Epithelial cell of prostate (primary cell): ENCODE data around the gene ABCC12.
"Not testable (repeated sequence)": the region's sequence is repeated elsewhere in the genome, so short reads cannot be mapped to it uniquely, and the experiment has no call there.

Experiments
- DNase-seq: peaks from one replicate; pipeline ENCODE4 v3.0.0-alpha.2; 2011; ENCODE audit warnings: low read depth, low spot score
- H3K27ac ChIP-seq: fragments of 450-650 bp; 2 replicates; pipeline ENCODE4 v1.5.1; 2017; ENCODE audit warnings: mild to moderate bottlenecking

The ABCC12 gene

DNA sequence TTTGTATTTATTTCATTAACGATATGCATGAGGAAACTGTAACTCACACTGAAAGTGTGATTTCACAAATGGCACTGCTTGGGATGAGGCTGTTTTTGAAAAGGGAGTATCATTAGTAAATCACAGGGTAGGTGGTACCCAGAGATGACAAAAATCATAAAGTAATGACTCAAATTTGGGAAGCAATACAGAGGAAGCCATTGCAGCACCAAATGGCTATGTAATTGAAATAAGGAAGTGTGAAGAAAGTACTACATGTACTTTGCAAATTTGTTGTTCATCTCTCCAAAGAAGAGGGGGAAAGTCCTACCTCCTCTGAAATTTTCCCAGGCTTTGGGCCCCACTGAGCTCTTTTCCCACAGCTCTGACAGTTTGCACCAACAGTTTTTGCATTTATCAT, 12.3 kb upstream of the ABCC12 start:
- DNase-seq = no peak
- no peak overlapping the region for H3K27ac ChIP-seq

DNA sequence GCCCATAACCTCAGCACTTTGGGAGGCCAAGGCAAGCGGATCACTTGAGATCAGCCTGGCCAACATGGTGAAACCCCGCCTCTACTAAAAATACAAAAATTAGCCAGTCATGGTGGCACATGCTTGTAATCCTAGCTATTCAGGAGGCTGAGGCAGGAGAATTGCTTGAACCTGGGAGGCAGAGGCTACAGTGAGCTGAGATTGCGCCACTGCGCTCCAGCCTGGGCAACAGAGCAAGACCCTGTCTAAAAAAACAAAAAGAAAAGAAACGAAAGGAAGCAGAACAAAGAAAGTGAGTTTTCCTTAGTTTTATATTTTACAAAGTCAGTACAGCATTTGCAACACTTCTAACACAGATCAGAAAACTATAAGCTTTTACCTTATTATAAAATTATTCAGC, 10.8 kb upstream of the ABCC12 start:
- not testable (repeated sequence) for DNase-seq, H3K27ac ChIP-seq

- no peak for DNase-seq
- no peak overlapping the region for H3K27ac ChIP-seq
These were observed 10.3 kb upstream of the ABCC12 start for GRCh38 chr16:48165961-48166578.

GRCh38 chr16:48164907-48165715, 9.3 kb upstream of the ABCC12 start:
- DNase-seq = no peak

GRCh38 chr16:48162839-48163410, 7.1 kb upstream of the ABCC12 start:
- no peak for DNase-seq
- H3K27ac ChIP-seq = no peak overlapping the region

More at GRCh38 chr16:48164907-48165715, 9.3 kb upstream of the ABCC12 start:
- H3K27ac ChIP-seq = peak overlapping the region; percentile 7

GRCh38 chr16:48161906-48162305, 6.1 kb upstream of the ABCC12 start:
- no peak overlapping the region for H3K27ac ChIP-seq
- DNase-seq = no peak

DNA sequence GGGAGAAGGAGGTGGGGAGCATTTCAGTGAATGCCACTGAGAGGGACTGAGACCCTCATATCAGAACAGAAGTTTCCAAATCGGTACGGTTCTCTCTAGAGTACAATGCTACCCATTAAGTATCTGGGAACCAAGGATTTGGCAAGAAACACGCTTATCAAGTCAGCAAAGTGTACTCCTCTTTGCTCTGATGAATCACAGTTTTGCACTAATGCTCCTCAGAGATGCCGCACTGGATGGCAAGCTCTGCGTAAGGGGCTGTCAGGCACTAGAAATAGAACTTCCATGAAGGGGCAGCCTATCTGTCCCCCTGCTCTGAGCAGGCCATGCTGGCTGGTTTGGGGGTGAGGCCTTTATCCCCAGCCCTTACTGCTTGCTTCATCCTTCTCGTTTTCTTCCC, 4.8 kb upstream of the ABCC12 start:
- H3K27ac ChIP-seq = no peak overlapping the region
- no peak for DNase-seq

DNA sequence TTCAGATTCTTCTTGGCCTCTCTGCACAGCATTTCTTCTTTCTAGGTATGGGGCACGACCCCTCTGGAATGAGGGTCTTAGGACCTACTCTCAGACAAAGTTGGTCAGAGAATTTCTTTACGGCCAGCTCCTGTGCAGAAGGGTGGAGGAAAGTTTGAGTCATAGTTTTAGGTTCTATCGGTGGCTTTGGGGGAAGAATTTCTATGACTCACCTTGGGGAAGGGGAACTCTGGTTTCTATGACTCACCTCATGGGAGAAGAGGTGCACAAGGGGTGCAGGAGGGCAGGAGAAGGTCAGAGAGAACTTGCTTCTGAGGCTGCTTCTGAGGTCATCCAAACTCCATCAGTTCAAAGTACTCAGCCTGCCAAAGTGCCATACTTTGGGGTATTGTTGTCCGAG, 2.5 kb upstream of the ABCC12 start:
- peak; percentile 57 for DNase-seq

DNA sequence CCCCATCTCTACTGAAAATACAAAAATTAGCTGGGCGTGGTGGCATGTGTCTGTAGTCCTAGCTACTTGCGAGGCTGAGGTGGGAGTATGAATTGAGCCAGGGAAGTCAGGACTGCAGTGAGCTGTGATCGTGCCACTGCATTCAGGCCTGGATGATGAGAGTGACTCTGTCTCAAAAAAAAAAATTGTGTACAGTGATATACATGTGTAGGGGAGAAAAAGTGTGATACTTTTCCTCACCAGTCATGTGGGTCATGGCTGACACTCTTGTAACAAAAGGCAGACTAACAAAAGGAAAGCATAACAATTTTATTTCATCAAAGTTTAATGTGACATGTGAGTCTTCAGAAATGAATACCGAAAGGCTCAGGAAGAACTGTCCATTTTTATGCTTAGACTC, 2.0 kb upstream of the ABCC12 start:
- no peak overlapping the region for H3K27ac ChIP-seq
- no peak for DNase-seq

More for the DNA sequence above, 2.5 kb upstream of the ABCC12 start:
- no peak overlapping the region for H3K27ac ChIP-seq

DNA sequence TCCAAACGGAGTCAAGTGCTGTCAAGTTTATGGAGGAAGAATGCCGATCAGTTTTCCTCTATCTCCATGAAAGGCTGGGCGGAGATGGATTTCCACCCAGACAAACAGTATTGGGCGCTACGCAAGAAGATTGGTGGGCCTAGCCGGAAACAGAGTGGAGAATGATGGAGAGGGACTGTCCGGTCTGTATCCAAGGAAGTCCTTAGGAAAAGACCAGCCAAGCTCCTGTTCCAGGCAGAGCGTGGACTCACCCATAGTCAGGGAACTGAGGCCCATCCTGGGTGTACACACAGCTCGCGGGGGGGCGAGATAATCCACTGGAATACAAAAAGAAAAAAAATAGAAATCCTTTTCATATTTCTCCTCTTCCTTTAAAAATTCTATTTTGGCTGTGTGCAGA, 1.5 kb upstream of the ABCC12 start:
- no peak overlapping the region for H3K27ac ChIP-seq
- DNase-seq = no peak

DNA sequence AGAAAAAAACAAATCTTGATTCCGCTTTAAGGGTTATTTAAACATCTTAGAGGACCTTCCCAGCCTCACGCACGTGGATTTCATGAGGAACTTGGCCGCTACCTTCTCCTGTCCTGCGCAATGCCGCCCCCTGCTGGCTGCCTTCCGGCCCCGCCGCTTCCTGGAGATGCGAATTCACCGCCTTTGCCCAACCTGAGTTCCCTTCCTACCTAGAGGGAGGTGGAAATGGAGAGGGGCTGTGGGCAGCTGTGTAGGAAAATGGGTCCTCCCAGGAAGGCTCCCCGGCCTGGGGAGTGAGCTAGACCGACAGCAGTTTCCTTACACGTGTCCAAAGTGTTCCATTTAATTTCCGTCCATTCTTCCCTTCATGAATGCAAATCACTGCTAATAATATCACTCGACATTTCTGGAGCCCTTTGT, 1.0 kb upstream of the ABCC12 start:
- H3K27ac ChIP-seq = no peak overlapping the region
- DNase-seq = peak; percentile 26

DNA sequence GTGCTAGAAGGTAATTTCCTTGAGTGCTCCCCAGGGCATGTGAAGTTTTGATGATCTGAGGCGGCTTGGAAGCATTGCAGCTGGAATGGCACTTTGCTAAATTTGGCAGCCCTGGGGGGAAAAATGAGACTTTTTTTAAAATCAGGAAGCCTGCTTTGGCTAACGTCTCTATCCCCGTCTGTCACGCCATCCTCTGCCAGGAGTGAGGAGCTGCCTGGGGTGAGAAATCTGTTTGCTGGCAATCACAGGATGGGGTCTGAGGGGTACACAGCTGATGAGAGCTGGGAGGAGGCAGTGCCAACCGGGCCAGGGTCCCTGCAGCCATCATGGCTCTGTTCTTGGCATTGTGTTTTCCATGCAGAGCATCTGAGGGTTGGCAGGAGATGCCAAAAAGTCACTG, 2.0 kb downstream of the ABCC12 start:
- H3K27ac ChIP-seq = no peak overlapping the region
- no peak for DNase-seq

- no peak for DNase-seq
- H3K27ac ChIP-seq = no peak overlapping the region
These were observed 3.6 kb downstream of the ABCC12 start for GRCh38 chr16:48152226-48152625.

- DNase-seq = no peak
- no peak overlapping the region for H3K27ac ChIP-seq
These were observed 5.1 kb downstream of the ABCC12 start for GRCh38 chr16:48150707-48151106.

DNA sequence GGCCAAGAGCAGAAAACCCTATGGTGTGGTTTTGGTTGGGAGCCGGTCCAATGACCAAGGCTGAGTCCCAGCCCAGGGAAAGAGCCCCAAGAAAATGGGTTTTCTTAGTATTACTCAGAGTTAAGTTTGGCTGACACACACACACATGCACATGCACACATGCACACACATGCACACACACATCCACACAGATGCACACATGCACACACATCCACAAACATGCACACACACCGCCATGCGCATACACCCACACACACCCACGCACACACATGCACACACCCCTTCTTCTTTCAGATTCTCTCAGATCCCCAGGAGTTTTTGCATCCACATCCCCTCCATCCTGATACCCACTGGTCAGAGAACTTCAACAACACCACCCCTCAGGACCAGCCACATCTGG, 9.1 kb downstream of the ABCC12 start:
- DNase-seq = no peak

GRCh38 chr16:48146131-48146530, 9.7 kb downstream of the ABCC12 start:
- H3K27ac ChIP-seq = no peak overlapping the region
- DNase-seq = no peak

More for the DNA sequence above, 9.1 kb downstream of the ABCC12 start:
- H3K27ac ChIP-seq = no peak overlapping the region

DNA sequence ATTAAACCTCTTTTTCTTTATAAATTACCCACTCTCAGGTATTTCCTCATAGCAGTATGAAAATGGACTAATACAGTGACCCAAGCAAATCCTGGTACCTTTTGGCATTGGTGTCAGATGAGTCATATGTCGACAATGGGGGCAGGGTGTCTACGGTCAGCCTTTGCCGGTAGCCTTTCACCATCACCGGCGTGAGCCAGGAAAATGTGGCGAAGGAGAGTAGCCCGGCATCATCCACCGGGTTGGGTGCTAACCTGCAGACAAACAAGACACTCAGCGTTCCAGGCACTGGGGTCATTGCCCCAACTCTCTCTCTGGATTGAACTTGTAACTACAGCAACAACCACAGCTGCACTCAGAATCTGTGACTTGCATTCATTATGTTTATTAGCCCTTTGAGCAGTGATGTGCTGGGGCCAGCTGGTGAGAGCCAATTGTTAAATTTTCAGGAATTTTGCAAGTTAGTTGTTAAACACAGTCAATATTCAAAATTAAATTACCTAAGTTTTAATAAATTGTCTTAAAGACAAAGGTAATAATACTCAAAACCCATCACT, 11.9 kb downstream of the ABCC12 start:
- H3K27ac ChIP-seq = no peak overlapping the region
- DNase-seq = no peak

- H3K27ac ChIP-seq = no peak overlapping the region
- no peak for DNase-seq
These were observed 15.0 kb downstream of the ABCC12 start for GRCh38 chr16:48140821-48141220.

DNA sequence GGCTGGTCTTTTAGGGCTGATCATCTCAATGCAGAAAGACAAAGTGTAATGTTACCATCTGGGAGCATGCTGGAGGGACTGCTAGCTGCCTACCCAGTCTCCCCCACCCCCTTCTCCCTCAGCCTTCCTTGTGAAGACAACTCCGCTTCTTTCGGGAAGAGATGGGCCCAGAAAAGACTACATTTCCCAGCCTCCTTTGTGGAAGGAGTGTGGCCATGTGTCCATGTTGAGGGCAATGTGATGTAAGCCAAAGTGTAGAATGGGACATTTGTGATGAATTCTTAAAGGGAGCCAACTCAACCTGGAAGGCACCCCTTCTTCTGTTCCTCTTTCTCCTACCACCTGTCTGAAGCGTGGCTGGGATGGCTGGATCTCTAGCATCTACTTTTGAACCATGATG, 16.3 kb downstream of the ABCC12 start:
- DNase-seq = no peak
- H3K27ac ChIP-seq = no peak overlapping the region

DNA sequence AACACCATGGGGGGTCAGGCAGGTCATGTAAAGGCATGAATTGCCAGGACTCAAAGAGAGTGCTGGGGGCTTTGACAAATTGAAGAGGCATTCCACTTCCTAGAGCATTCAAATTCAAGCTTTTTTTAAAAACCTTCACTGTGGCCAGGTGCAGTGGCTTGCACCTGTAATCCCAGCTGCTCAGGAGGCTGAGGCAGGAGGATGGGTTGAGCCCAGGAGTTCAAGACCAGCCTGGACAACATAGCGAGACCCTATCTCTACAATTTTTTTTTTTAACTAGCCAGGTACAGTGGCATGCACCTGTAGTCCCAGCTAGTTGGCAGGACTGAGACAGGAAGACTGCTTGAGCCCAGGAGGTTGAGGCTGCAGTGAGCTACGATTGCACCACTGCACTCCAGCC, 17.2 kb downstream of the ABCC12 start:
- DNase-seq = no peak
- no peak overlapping the region for H3K27ac ChIP-seq

DNA sequence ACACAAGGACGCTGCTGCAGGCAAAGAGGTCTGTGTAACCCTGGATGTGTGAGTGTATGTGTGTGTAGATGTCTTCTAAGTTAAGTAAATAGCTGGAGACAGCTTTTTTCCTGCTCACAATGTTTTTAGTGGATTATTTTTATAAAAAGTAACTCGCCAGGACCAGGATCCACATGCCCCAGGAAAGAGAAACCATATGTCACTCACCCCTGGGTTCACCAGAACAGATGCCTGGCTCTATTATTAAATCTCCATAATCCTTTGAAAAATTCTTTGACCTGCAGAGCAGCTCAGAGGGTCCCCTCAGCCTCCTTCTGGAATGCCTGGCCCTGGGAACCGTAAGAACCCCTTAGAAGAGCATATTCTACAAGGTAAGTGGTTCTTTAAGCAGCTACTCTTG, 18.0 kb downstream of the ABCC12 start:
- H3K27ac ChIP-seq = no peak overlapping the region
- no peak for DNase-seq
